Thymus (tissue), 11 donors: Measurements from ENCODE around the gene SLC6A6. TPM values are rescaled to one million over a fixed set of nuclear protein-coding genes. Genes with fewer than 3 reads are reported as not detected.

Experiments
- DNase-seq, 9 donors: peaks; one replicate each; pipeline ENCODE4 v3.0.0-alpha.2; 2013; ENCODE audit warnings: low spot score in 9 of 9, low read depth in 6 of 9, missing footprints in 1 of 9
- H3K27ac ChIP-seq, 2 donors: one replicate each; pipeline ENCODE4 v1.5.1; 2013; ENCODE audit warnings: control low read depth in 1 of 2, low read depth in 1 of 2, low read length in 1 of 2, mild to moderate bottlenecking in 1 of 2, moderate library complexity in 1 of 2
- H3K27me3 ChIP-seq, 2 donors: one replicate each; pipeline ENCODE4 v1.5.1; 2013; ENCODE audit warnings: low read length in 1 of 2; ENCODE audit not compliant: control insufficient read depth in 2 of 2, insufficient read depth in 1 of 2
- H3K36me3 ChIP-seq, 2 donors: one replicate each; pipeline ENCODE4 v1.5.1; 2013; ENCODE audit warnings: low read length in 1 of 2, mild to moderate bottlenecking in 1 of 2, moderate library complexity in 1 of 2; ENCODE audit not compliant: control insufficient read depth in 2 of 2, insufficient read depth in 2 of 2
- H3K4me1 ChIP-seq, 2 donors: one replicate each; pipeline ENCODE4 v1.5.1; 2013; ENCODE audit warnings: low read length in 2 of 2; ENCODE audit not compliant: control insufficient read depth in 2 of 2, insufficient read depth in 2 of 2
- H3K4me3 ChIP-seq, 2 donors: one replicate each; pipeline ENCODE4 v1.5.1; 2013; ENCODE audit warnings: low read length in 2 of 2, control low read depth in 1 of 2, mild to moderate bottlenecking in 1 of 2
- H3K9me3 ChIP-seq, 2 donors: one replicate each; pipeline ENCODE4 v1.5.1; 2013; ENCODE audit warnings: low read length in 1 of 2, mild to moderate bottlenecking in 1 of 2; ENCODE audit not compliant: control insufficient read depth in 2 of 2, insufficient read depth in 1 of 2
- WGBS: extraction: QIAGEN DNeasy Blood & Tissue Kit; methylation state at CpG from one replicate; pipeline ENCODE4 v1.1.7; 2013; 5-methylcytosine and 5-hydroxymethylcytosine counted together
- polyA plus RNA-seq: library from polyadenylated mRNA; stranded (reverse); fragments of 200-250 nt; gene quantifications from one replicate; pipeline ENCODE4 v1.2.3, GENCODE V29; 2013
- total RNA-seq: library from RNA; stranded (reverse); fragments of 120-200 nt; gene quantifications from one replicate; pipeline ENCODE4 v1.2.4, GENCODE V29; 2013
- donor health status: healthy.

SLC6A6 gene
- total and polyA plus RNA-seq, 2 donors, result 5.2 to 8.2 TPM

- peak; percentile 14 to 65 (median 45) for DNase-seq
- Histone ChIP-seq H3K27ac (no peak overlapping the region), H3K4me1 (no peaks in the 10 kb centered on the region), H3K36me3 (no peaks in the 10 kb centered on the region), H3K9me3 (no peaks in the 10 kb centered on the region), H3K27me3 (peaks cover 0 to 2% of the 10 kb centered on the region in 2 donors), H3K4me3 (no peak overlapping the region)
- 28% methylated on average over 22 of the region's 22 CpGs for WGBS
Observed at GRCh38 chr3:14508966-14509795, 106.8 kb downstream of the SLC6A6 start.

GRCh38 chr3:14509796-14510100 is 107.3 kb downstream of the SLC6A6 start:
- DNase-seq, result no peak
- Histone ChIP-seq H3K36me3 (no peaks in the 10 kb centered on the region), H3K4me1 (no peaks in the 10 kb centered on the region), H3K9me3 (no peaks in the 10 kb centered on the region), H3K27ac (no peak overlapping the region), H3K4me3 (no peak overlapping the region), H3K27me3 (peaks cover 0 to 2% of the 10 kb centered on the region in 2 donors)
- WGBS, result 95% methylated on average over 10 of the region's 10 CpGs

GRCh38 chr3:14510838-14511622 is 108.6 kb downstream of the SLC6A6 start:
- Histone ChIP-seq H3K9me3 (no peaks in the 10 kb centered on the region), H3K27ac (no peak overlapping the region), H3K4me1 (no peaks in the 10 kb centered on the region), H3K4me3 (no peak overlapping the region), H3K36me3 (no peaks in the 10 kb centered on the region), H3K27me3 (no peaks in the 10 kb centered on the region)
- 94% methylated on average over 23 of the region's 23 CpGs for WGBS
- DNase-seq, result no peak

- 90% methylated on average over 12 of the region's 12 CpGs for WGBS
- no peak for DNase-seq
- H3K9me3 ChIP-seq, result no peaks in the 10 kb centered on the region
Observed at GRCh38 chr3:14511623-14512280, 109.3 kb downstream of the SLC6A6 start.

GRCh38 chr3:14512281-14512941 is 110.0 kb downstream of the SLC6A6 start:
- no peaks in the 10 kb centered on the region for H3K4me1 ChIP-seq
- WGBS, result 94% methylated on average over 19 of the region's 19 CpGs
- no peaks in the 10 kb centered on the region for H3K27me3 ChIP-seq
- no peak overlapping the region for H3K4me3 ChIP-seq
- H3K9me3 ChIP-seq, result no peaks in the 10 kb centered on the region
- no peak for DNase-seq
- H3K36me3 ChIP-seq, result no peaks in the 10 kb centered on the region
- no peak overlapping the region for H3K27ac ChIP-seq

More at GRCh38 chr3:14511623-14512280, 109.3 kb downstream of the SLC6A6 start:
- Histone ChIP-seq H3K36me3 (no peaks in the 10 kb centered on the region), H3K27ac (no peak overlapping the region), H3K27me3 (no peaks in the 10 kb centered on the region), H3K4me3 (no peak overlapping the region), H3K4me1 (no peaks in the 10 kb centered on the region)

- 85% methylated on average over 9 of the region's 9 CpGs for WGBS
- no peaks in the 10 kb centered on the region for H3K9me3 ChIP-seq
- H3K4me1 ChIP-seq, result no peaks in the 10 kb centered on the region
- no peaks in the 10 kb centered on the region for H3K36me3 ChIP-seq
- H3K27ac ChIP-seq, result no peak overlapping the region
- H3K27me3 ChIP-seq, result peaks cover 0 to 3% of the 10 kb centered on the region in 2 donors
- no peak overlapping the region for H3K4me3 ChIP-seq
- no peak for DNase-seq
Observed at GRCh38 chr3:14512942-14513327, 110.5 kb downstream of the SLC6A6 start.

GRCh38 chr3:14513566-14514322 is 111.3 kb downstream of the SLC6A6 start:
- peaks cover 0 to 3% of the 10 kb centered on the region in 2 donors for H3K27me3 ChIP-seq
- no peak overlapping the region for H3K27ac ChIP-seq
- no peaks in the 10 kb centered on the region for H3K9me3 ChIP-seq
- no peak overlapping the region for H3K4me3 ChIP-seq
- DNase-seq, result no peak
- no peaks in the 10 kb centered on the region for H3K36me3 ChIP-seq
- WGBS, result 83% methylated on average over 18 of the region's 18 CpGs
- H3K4me1 ChIP-seq, result no peaks in the 10 kb centered on the region

GRCh38 chr3:14514323-14514720 is 111.9 kb downstream of the SLC6A6 start:
- DNase-seq, result no peak
- 94% methylated on average over 17 of the region's 17 CpGs for WGBS
- H3K27me3 ChIP-seq, result peaks cover 0 to 3% of the 10 kb centered on the region in 2 donors
- no peak overlapping the region for H3K4me3 ChIP-seq
- H3K9me3 ChIP-seq, result no peaks in the 10 kb centered on the region
- H3K27ac ChIP-seq, result no peak overlapping the region
- no peaks in the 10 kb centered on the region for H3K4me1 ChIP-seq
- H3K36me3 ChIP-seq, result no peaks in the 10 kb centered on the region
